ENCODE results near the gene CTR9.

The CTR9 gene

GRCh38 chr11:10750838-10751580, at the start of gene CTR9:
Gene CTR9, plus strand, starts transcription at chr11:10751246. Its CDS starts 167 bp downstream, at chr11:10751413.
- DNase-seq: peak; percentile 93

- no peak for DNase-seq
Measured at GRCh38 chr11:10701982-10702381, 49.1 kb upstream of the CTR9 start.

- no peak for DNase-seq
Measured at GRCh38 chr11:10708131-10708530, 42.9 kb upstream of the CTR9 start.

- DNase-seq: no peak
Measured at GRCh38 chr11:10709299-10710086, 41.6 kb upstream of the CTR9 start.

GRCh38 chr11:10715571-10715970, 35.5 kb upstream of the CTR9 start:
- no peak for DNase-seq

- DNase-seq: no peak
Measured at GRCh38 chr11:10716122-10716521, 34.9 kb upstream of the CTR9 start.

GRCh38 chr11:10716543-10717259, 34.3 kb upstream of the CTR9 start:
- DNase-seq: no peak

- DNase-seq: no peak
Measured at GRCh38 chr11:10719616-10720015, 31.4 kb upstream of the CTR9 start.

- DNase-seq: no peak
Measured at GRCh38 chr11:10720881-10721376, 30.1 kb upstream of the CTR9 start.

GRCh38 chr11:10722307-10722706, 28.7 kb upstream of the CTR9 start:
- no peak for DNase-seq

- no peak for DNase-seq
Measured at GRCh38 chr11:10725114-10725906, 25.7 kb upstream of the CTR9 start.

GRCh38 chr11:10725907-10726253, 25.2 kb upstream of the CTR9 start:
- DNase-seq: no peak

GRCh38 chr11:10727146-10727851, 23.7 kb upstream of the CTR9 start:
- no peak for DNase-seq

GRCh38 chr11:10728154-10728553, 22.9 kb upstream of the CTR9 start:
- DNase-seq: no peak

- DNase-seq: no peak
Measured at GRCh38 chr11:10728789-10729472, 22.1 kb upstream of the CTR9 start.

GRCh38 chr11:10730151-10730550, 20.9 kb upstream of the CTR9 start:
- no peak for DNase-seq

- no peak for DNase-seq
Measured at GRCh38 chr11:10731064-10731680, 19.9 kb upstream of the CTR9 start.

- DNase-seq: peak; percentile 90
Measured at GRCh38 chr11:10735481-10736475, 15.3 kb upstream of the CTR9 start.

- peak; percentile 50 for DNase-seq
Measured at GRCh38 chr11:10742460-10743208, 8.4 kb upstream of the CTR9 start.

Measured in CD4-positive, alpha-beta T cell treated with Interleukin-17A for 4 hours (primary cell).